Fibroblast of villous mesenchyme (primary cell): Measurements from ENCODE around the gene JMJD1C. TPM values are rescaled to one million over a fixed set of nuclear protein-coding genes. Genes with fewer than 3 reads are reported as not detected.
A peak's percentile ranks its signal among the peaks of the same experiment; 100 is the strongest.

Source experiments
- DNase-seq: peaks from one replicate; pipeline ENCODE4 v3.0.0-alpha.2; 2010; ENCODE audit warnings: low read depth
- H3K4me3 ChIP-seq: 2 replicates; pipeline ENCODE4 v1.5.1; 2011; ENCODE audit warnings: low read depth, mild to moderate bottlenecking, low read length
- total RNA-seq: library from RNA; depleted of rRNA; stranded (reverse); fragments of >200 nt; gene quantifications from 2 replicates; pipeline ENCODE4 v1.2.3, GENCODE V29; 2012
- TF ChIP-seq, protein P1 (sequence below): IDR thresholded peaks from 2 replicates; pipeline ENCODE4 v1.5.1; 2012; ENCODE audit warnings: low read depth, mild to moderate bottlenecking, low read length; ENCODE audit not compliant: insufficient read depth

JMJD1C gene
- total RNA-seq, 1 donor, result 98.4 TPM

DNA sequence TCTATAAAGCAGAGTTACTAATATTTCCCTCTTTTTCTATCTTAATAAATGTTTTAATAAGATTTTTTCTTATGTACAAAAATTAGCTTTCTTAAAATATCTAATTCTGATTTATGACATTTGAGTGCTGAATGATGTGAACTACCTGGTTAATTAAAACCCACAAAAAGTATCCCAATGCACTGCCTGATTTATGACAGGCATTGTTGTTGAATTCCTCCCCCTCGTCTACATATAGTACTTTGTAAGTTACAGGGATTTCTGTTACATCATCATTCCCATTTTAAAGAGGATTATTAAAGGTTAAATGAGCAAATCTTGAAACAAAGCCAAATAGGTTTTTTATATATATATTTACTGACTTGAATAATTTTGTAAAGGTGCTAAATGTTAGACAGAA, 241.5 kb downstream of the JMJD1C start:
- no peak for DNase-seq
- no peak overlapping the region for H3K4me3 ChIP-seq
- TF ChIP-seq, protein P1, sequence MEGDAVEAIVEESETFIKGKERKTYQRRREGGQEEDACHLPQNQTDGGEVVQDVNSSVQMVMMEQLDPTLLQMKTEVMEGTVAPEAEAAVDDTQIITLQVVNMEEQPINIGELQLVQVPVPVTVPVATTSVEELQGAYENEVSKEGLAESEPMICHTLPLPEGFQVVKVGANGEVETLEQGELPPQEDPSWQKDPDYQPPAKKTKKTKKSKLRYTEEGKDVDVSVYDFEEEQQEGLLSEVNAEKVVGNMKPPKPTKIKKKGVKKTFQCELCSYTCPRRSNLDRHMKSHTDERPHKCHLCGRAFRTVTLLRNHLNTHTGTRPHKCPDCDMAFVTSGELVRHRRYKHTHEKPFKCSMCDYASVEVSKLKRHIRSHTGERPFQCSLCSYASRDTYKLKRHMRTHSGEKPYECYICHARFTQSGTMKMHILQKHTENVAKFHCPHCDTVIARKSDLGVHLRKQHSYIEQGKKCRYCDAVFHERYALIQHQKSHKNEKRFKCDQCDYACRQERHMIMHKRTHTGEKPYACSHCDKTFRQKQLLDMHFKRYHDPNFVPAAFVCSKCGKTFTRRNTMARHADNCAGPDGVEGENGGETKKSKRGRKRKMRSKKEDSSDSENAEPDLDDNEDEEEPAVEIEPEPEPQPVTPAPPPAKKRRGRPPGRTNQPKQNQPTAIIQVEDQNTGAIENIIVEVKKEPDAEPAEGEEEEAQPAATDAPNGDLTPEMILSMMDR, result no peak

DNA sequence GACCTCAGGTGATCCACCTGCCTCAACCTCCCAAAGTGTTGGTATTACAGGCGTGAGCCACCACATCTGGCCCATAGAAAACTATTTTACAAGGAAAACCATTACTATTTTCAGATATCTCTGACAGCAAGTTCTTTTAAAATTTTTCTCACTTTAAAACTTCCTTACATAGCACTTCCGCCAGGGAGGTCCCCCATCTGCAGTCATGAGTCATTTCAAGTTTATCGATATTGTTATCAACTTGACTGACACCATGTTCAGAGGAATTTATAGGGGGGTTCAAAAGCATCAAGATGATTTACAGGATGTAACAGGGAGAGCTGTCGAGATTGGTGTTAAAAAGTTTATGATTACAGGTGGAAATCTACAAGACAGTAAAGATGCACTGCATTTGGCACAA, 243.8 kb downstream of the JMJD1C start:
- TF ChIP-seq, protein P1, result no peak
- DNase-seq, result no peak
- no peak overlapping the region for H3K4me3 ChIP-seq

DNA sequence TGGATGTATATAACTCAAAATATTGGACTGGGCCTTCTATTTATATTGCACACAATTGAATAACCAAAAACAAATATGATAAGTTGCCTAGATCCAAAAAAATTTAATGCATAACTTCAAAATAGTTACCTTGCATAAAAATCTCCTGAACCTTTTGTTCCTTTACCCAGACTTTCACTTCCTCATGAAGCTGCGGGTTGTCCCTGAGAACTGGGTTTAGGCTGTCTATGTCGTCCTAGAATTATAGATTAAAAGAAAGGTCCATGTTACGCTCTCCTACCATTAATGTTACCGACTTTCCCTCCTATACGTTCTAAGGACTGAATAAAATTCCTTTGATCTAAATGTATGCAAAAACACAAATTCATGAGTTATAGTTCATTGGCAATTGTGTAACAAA, 246.0 kb downstream of the JMJD1C start:
- no peak for DNase-seq
- TF ChIP-seq, protein P1, result no peak
- H3K4me3 ChIP-seq, result no peak overlapping the region

DNA sequence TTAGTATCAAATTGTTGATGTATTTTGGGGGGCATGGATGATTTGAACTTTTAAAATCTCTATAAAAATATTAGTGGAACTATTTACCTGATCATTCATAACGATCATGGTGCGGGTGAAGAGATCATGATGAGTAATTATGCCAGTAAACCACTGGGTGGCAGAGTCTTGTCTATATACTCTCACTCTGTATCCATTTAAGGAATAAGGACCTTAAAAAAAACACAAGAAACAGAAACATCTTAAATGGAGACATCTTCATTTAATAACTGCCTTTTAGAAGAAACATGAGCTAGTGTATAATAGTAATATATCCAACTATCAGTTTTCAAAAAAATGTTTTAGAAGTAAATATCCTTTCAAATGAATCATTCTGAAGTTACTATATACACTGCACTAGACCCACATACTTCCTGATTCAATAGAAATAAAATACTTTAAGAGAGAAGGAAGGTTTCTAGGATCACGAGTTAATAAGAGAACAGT, 248.6 kb downstream of the JMJD1C start:
- TF ChIP-seq, protein P1, result peak; percentile 61
- peak; percentile 72 for DNase-seq
- no peak overlapping the region for H3K4me3 ChIP-seq

DNA sequence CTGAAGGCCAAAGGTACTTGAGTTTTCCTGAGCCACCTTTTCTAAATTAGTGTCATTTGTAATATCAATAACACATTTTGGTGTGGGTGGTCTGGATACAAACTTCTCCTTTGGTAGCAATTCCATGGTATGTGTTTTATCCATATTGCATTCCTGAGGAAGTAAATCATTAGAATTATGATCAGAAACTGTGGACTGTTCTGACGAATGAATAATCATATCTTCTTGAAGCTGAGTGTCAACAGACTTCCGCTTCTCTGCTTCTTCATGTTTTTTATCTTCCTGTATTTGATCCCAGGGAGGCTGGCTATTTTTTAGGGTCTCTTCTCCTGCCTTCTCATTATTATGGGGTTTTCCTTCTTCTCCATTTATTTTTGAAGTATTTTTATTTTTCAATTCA, 251.2 kb downstream of the JMJD1C start:
- no peak for DNase-seq
- TF ChIP-seq, protein P1, result no peak
- H3K4me3 ChIP-seq, result no peak overlapping the region

DNA sequence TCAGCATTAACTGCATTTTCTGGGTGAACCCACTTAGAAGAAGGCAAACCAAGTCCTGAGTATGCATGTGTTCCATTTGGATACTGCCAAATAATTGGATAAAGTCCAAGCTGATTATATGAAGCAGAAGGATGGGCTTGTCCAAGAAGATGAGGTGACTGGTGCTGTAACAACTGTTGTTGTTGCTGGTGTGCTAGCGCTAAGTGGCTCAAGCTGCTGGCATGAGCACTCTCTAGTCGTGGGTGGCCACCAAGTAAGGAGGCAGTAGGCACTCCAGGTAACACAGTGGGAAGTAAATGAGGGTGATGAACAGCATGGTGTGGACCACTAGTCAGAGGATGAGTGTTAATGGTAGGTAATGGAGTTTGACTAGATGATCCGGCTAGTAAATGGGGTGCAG, 252.3 kb downstream of the JMJD1C start:
- TF ChIP-seq, protein P1, result no peak
- no peak overlapping the region for H3K4me3 ChIP-seq
- DNase-seq, result no peak

DNA sequence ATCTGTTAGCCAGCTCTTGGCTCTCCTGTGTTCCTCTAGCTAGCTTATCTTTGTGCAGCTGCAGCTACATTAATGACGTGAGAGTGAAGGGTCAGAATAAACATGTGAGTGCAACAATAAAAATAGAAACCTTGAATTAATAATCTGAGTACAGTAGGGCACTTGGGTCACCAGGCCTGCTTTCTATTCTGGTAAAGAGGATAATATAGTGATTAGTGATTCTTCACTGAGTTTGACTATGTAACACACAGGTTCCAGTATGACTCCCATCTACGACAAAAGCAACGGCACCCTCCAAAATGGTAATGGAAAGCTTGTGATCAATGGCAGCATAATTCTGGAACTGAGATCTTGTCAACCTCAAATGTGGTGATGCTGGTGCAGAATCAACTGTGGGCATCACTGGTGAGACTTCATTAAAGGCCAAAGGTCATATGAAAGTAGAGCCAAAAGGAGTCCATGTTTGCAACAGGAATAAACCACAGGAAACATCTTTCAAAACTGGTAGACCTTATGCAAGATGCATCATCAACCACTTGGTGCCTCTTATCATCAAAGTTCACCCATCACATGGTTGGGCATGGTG, 255.1 kb downstream of the JMJD1C start:
- TF ChIP-seq, protein P1, result no peak
- DNase-seq, result peak; percentile 38
- H3K4me3 ChIP-seq, result no peak overlapping the region
